Measurements from ENCODE around the gene MTHFD1L. TPM values are rescaled to one million over a fixed set of nuclear protein-coding genes. Genes with fewer than 3 reads are reported as not detected.

The MTHFD1L gene
- total and polyA plus RNA-seq, 5 experiments from 2014 or later: 3.8 to 20.1 (median 8.3) TPM

GRCh38 chr6:150992703-150993102 lies 127.2 kb downstream of the MTHFD1L start:
- Mint-ChIP-seq H3K27me3 (no peaks in the 10 kb centered on the region), H3K27ac (no peak overlapping the region)

GRCh38 chr6:150993253-150993652 lies 127.8 kb downstream of the MTHFD1L start:
- POLR2A ChIA-PET: interaction anchor here (0.8 kb wide), 1 partner anchor 1932 kb away, joined by 6 read pairs; no protein-coding TSS in a partner anchor
- no peak for DNase-seq
- H3K27me3 Mint-ChIP-seq: no peaks in the 10 kb centered on the region
- peaks cover 0 to 6% (median 4%) of the 10 kb centered on the region in 9 donors for H3K9me3 Mint-ChIP-seq
- H3K27ac Mint-ChIP-seq: no peak overlapping the region
- no peak overlapping the region for H3K4me3 Mint-ChIP-seq
- no peaks in the 10 kb centered on the region for H3K4me1 Mint-ChIP-seq
- H3K36me3 Mint-ChIP-seq: peaks cover 15 to 21% (median 20%) of the 10 kb centered on the region in 3 donors
- no peak for ATAC-seq

More at GRCh38 chr6:150992703-150993102, 127.2 kb downstream of the MTHFD1L start:
- Mint-ChIP-seq H3K4me1 (no peaks in the 10 kb centered on the region), H3K4me3 (no peak overlapping the region), H3K9me3 (peaks cover 0 to 6% (median 4%) of the 10 kb centered on the region in 9 donors), H3K36me3 (peaks cover 15 to 21% (median 20%) of the 10 kb centered on the region in 3 donors)
- ATAC-seq (no peak), DNase-seq (no peak)
- POLR2A ChIA-PET: no interaction called here

- DNase-seq: no peak
- POLR2A ChIA-PET: interaction anchor here (0.8 kb wide), 1 partner anchor 1933 kb away, joined by 6 read pairs; no protein-coding TSS in a partner anchor
- no peak overlapping the region for H3K27ac Mint-ChIP-seq
Measured at GRCh38 chr6:150994026-150994425, 128.5 kb downstream of the MTHFD1L start.

GRCh38 chr6:150996968-150997367 lies 131.5 kb downstream of the MTHFD1L start:
- H3K4me3 Mint-ChIP-seq: no peak overlapping the region
- POLR2A ChIA-PET: no interaction called here
- peaks cover 15 to 21% (median 15%) of the 10 kb centered on the region in 3 donors for H3K36me3 Mint-ChIP-seq

More at GRCh38 chr6:150994026-150994425, 128.5 kb downstream of the MTHFD1L start:
- no peaks in the 10 kb centered on the region for H3K27me3 Mint-ChIP-seq
- no peak overlapping the region for H3K4me3 Mint-ChIP-seq
- ATAC-seq: no peak
- H3K36me3 Mint-ChIP-seq: peaks cover 15 to 21% (median 20%) of the 10 kb centered on the region in 3 donors
- H3K4me1 Mint-ChIP-seq: no peaks in the 10 kb centered on the region
- peaks cover 0 to 6% (median 4%) of the 10 kb centered on the region in 9 donors for H3K9me3 Mint-ChIP-seq

GRCh38 chr6:150999107-150999506 lies 133.6 kb downstream of the MTHFD1L start:
- DNase-seq: no peak
- ATAC-seq: no peak
- H3K9me3 Mint-ChIP-seq: peaks cover 0 to 2% (median 0%) of the 10 kb centered on the region in 9 donors

More at GRCh38 chr6:150996968-150997367, 131.5 kb downstream of the MTHFD1L start:
- no peak overlapping the region for H3K27ac Mint-ChIP-seq
- no peaks in the 10 kb centered on the region for H3K4me1 Mint-ChIP-seq
- peaks cover 0 to 6% (median 4%) of the 10 kb centered on the region in 9 donors for H3K9me3 Mint-ChIP-seq
- DNase-seq (no peak), ATAC-seq (no peak)
- no peaks in the 10 kb centered on the region for H3K27me3 Mint-ChIP-seq

DNA sequence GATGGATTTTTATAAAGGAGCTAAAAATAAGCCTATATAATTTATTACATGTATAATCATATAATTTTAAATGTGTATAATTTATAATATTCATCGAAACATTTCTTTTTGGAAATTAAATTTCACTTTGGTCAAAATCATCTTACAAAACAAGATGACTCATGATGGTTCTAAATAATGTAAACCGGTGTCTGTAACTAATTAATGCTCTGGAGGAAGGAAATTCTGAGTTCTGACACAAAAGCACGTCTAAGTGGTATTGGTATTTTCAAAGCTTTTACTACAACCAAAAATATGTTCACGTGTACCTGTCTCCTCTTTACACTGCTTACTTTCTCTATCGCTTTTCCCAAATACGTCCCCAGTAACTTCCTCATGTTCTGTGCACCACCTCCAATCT lies 134.1 kb downstream of the MTHFD1L start:
- H3K4me3 Mint-ChIP-seq: no peak overlapping the region

More at GRCh38 chr6:150999107-150999506, 133.6 kb downstream of the MTHFD1L start:
- Mint-ChIP-seq H3K36me3 (peaks cover 4 to 9% (median 4%) of the 10 kb centered on the region in 3 donors), H3K4me3 (no peak overlapping the region), H3K27me3 (no peaks in the 10 kb centered on the region), H3K27ac (no peak overlapping the region), H3K4me1 (no peaks in the 10 kb centered on the region)
- POLR2A ChIA-PET: no interaction called here

DNA sequence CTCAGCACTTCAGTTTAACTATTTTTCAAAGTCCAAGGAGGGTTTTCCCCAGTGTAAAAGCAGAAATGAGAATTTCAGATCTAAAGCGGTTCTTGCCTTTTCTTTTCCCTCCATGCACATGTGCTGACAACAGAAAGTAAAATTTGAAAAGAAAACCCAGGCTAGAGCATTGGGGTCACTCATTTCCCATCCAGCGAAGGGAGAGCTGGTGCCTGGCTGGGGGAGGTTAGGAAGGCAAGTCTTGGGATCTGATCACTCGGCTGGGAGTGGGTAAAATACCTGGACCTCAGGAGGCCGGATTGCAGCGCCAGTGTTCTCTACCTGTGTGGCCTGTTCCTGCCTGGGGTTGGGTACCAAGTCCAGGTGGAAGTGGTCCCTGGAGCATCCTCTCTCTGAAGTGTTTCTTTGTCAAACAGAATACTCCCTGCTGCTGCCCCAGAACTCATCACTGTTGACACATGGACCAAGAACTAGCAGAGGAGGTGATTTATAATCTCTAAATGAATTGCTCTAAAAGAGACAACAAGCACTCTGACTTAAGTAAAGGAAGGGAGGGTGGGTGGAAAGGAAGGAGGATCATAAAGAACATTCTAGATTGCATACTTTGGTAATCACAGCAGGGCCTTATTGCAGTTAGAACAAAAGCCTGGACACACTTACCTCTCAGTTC lies 136.0 kb downstream of the MTHFD1L start:
- Mint-ChIP-seq H3K4me3 (no peak overlapping the region), H3K27me3 (no peaks in the 10 kb centered on the region)

More for the DNA sequence above, 134.1 kb downstream of the MTHFD1L start:
- no peak for ATAC-seq
- no peak for DNase-seq
- no peak overlapping the region for H3K27ac Mint-ChIP-seq
- POLR2A ChIA-PET: no interaction called here
- no peaks in the 10 kb centered on the region for H3K9me3 Mint-ChIP-seq
- H3K36me3 Mint-ChIP-seq: peaks cover 0 to 4% (median 0%) of the 10 kb centered on the region in 3 donors
- H3K27me3 Mint-ChIP-seq: no peaks in the 10 kb centered on the region
- H3K4me1 Mint-ChIP-seq: peaks cover 0 to 4% (median 2%) of the 10 kb centered on the region in 4 donors

DNA sequence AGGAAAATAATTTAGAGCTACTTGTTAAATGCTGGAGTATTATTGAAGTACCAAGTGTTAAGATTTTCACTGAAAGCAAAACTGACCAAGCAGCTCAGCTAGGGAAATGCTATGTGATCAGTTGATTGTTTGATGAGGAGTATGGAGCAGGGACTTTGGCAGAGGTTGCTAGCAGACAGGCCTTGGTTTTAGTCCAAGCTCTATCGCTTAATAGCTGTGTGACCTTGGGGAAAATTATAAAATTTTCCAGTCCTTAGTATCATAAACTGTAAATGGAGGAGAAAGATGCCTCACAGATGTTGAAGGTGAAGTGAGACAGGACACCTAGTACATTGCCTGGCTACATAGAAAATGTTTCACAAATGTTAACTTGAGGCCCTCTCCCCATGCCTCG lies 136.6 kb downstream of the MTHFD1L start:
- Mint-ChIP-seq H3K4me1 (peaks cover 0 to 14% (median 2%) of the 10 kb centered on the region in 4 donors), H3K4me3 (no peak overlapping the region), H3K27me3 (no peaks in the 10 kb centered on the region), H3K36me3 (no peaks in the 10 kb centered on the region), H3K9me3 (no peaks in the 10 kb centered on the region), H3K27ac (no peak overlapping the region)
- POLR2A ChIA-PET: no interaction called here
- DNase-seq (no peak), ATAC-seq (no peak)

More for the DNA sequence above, 136.0 kb downstream of the MTHFD1L start:
- H3K27ac Mint-ChIP-seq: peak overlapping the region in 1 of 10 donors; percentile 18
- H3K9me3 Mint-ChIP-seq: no peaks in the 10 kb centered on the region
- DNase-seq (no peak), ATAC-seq (no peak)
- H3K4me1 Mint-ChIP-seq: peaks cover 0 to 13% (median 2%) of the 10 kb centered on the region in 4 donors
- H3K36me3 Mint-ChIP-seq: peaks cover 0 to 2% (median 0%) of the 10 kb centered on the region in 3 donors
- POLR2A ChIA-PET: no interaction called here

GRCh38 chr6:151002491-151002935 lies 137.0 kb downstream of the MTHFD1L start:
- no peak overlapping the region for H3K4me3 Mint-ChIP-seq
- peak overlapping the region in 2 of 10 donors; percentile 7 to 60 for H3K27ac Mint-ChIP-seq
- H3K27me3 Mint-ChIP-seq: no peaks in the 10 kb centered on the region
- POLR2A ChIA-PET: no interaction called here
- H3K4me1 Mint-ChIP-seq: peaks cover 0 to 14% (median 2%) of the 10 kb centered on the region in 4 donors
- no peak for ATAC-seq
- DNase-seq: no peak
- H3K36me3 Mint-ChIP-seq: no peaks in the 10 kb centered on the region
- H3K9me3 Mint-ChIP-seq: no peaks in the 10 kb centered on the region

- Mint-ChIP-seq H3K4me3 (peak overlapping the region in 1 of 10 donors; percentile 25), H3K27me3 (no peaks in the 10 kb centered on the region), H3K27ac (peak overlapping the region in 1 of 10 donors; percentile 6), H3K36me3 (no peaks in the 10 kb centered on the region), H3K4me1 (peaks cover 0 to 14% (median 2%) of the 10 kb centered on the region in 4 donors), H3K9me3 (no peaks in the 10 kb centered on the region)
- ATAC-seq: no peak
- no peak for DNase-seq
- POLR2A ChIA-PET: interaction anchor here (0.6 kb wide), 1 partner anchor 1242 kb away, joined by 3 read pairs; no protein-coding TSS in a partner anchor
Measured at GRCh38 chr6:151004383-151005024, 139.0 kb downstream of the MTHFD1L start.

DNA sequence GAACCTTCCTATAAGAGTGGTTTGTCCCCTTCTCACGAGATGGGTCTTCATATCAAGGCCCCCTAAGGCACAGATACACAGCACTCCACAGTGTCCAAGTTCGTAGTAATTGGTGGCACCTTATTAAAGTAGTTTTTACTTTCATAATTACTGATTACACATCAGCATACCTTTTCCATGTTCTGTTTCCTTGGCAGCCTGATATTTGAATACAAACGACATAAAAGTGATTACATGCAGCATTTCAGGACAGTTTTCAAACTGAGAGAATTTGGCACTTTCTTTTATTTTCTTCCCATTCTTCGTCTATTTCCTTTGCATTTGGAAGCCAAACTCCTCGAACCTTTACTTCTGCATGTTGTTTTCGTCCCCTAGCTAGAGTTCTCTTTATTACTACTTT lies 139.7 kb downstream of the MTHFD1L start:
- DNase-seq (no peak), ATAC-seq (no peak)
- H3K9me3 Mint-ChIP-seq: no peaks in the 10 kb centered on the region
- POLR2A ChIA-PET: no interaction called here
- H3K27ac Mint-ChIP-seq: no peak overlapping the region
- H3K4me1 Mint-ChIP-seq: peaks cover 0 to 14% (median 2%) of the 10 kb centered on the region in 4 donors
- no peaks in the 10 kb centered on the region for H3K36me3 Mint-ChIP-seq
- no peak overlapping the region for H3K4me3 Mint-ChIP-seq
- H3K27me3 Mint-ChIP-seq: no peaks in the 10 kb centered on the region

DNA sequence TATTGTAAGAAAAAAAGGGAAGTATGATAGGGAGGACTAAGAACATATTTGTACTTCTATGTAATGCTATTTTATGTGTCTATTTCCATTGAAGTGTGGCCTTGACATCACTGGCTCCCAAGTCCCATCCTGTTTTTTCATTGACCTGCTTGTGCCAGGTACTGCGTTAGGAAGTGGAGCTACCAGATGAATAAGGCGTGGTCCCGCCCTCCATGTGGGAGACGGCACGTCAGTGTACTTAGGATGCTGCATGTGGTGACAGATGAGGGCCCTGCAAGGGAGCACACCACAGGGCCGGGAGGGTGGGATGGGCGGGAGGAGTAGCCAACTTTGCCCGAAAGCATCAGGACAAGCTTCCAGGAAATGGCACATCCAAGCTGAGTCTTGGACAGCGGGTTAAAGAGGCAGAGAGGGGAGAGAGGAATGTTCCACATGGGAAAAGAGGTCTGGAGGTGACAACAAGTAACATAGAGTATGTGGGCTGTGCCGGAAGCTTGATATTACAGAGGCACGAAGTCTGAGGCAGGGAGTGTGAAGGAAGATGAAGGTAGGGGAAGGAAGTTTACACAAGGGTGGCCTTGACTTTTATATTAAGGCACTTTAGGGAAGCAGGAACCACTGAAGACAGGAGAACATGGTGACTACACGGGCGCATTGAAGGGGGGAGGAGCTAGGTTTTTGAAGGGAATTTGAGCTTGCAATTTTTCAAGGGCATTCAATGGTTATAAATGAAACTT lies 140.6 kb downstream of the MTHFD1L start:
- Mint-ChIP-seq H3K4me1 (peaks cover 0 to 14% (median 2%) of the 10 kb centered on the region in 4 donors), H3K9me3 (no peaks in the 10 kb centered on the region), H3K27ac (peak overlapping the region in 1 of 10 donors; percentile 33), H3K36me3 (no peaks in the 10 kb centered on the region), H3K27me3 (no peaks in the 10 kb centered on the region), H3K4me3 (peak overlapping the region in 1 of 10 donors; percentile 3)
- no peak for ATAC-seq
- DNase-seq: no peak
- POLR2A ChIA-PET: no interaction called here
